MCF 10A (cell line): Measurements from ENCODE around the gene DDX47. TPM values are rescaled to one million over a fixed set of nuclear protein-coding genes. Genes with fewer than 3 reads are reported as not detected.
A peak's percentile ranks its signal among the peaks of the same experiment; 100 is the strongest.

Experiments used
- BruUV-seq: library from RNA; stranded (reverse); fragments of 400-500 nt; replicated peaks from 2 replicates; lab custom pipeline; 2021; lab: Mats Ljungman, UMichigan
- CTCF ChIA-PET: fragments of 300-600 bp; sonication (Branson Sonifier 250); formaldehyde crosslinking; extraction: SDS; loops from one replicate; lab custom pipeline; 2021; ENCODE audit warnings: antibody characterized with exemption, inconsistent platforms; lab: Yijun Ruan, JAX
- POLR2A ChIA-PET: fragments of 300-600, 350-650 bp; sonication (Branson Sonifier 250); formaldehyde crosslinking; extraction: SDS; loops from one replicate; lab custom pipeline; 2020; ENCODE audit warnings: antibody characterized with exemption, inconsistent platforms; lab: Yijun Ruan, JAX
- DNase-seq: peaks from one replicate; pipeline ENCODE4 v3.0.0-alpha.2; 2018; ENCODE audit not compliant: unreplicated experiment
- H3K27ac Mint-ChIP-seq: one replicate; pipeline ENCODE4 v1.8.0; 2022; ENCODE audit warnings: mild to moderate bottlenecking, low read depth, mixed read lengths; ENCODE audit not compliant: unreplicated experiment
- H3K27me3 Mint-ChIP-seq: one replicate; pipeline ENCODE4 v1.8.0; 2022; ENCODE audit warnings: mixed read lengths; ENCODE audit not compliant: insufficient read depth, unreplicated experiment
- H3K36me3 Mint-ChIP-seq: one replicate; pipeline ENCODE4 v1.8.0; 2022; ENCODE audit warnings: mild to moderate bottlenecking, moderate library complexity, mixed read lengths; ENCODE audit not compliant: insufficient read depth, unreplicated experiment
- H3K4me1 Mint-ChIP-seq: one replicate; pipeline ENCODE4 v1.8.0; 2022; ENCODE audit warnings: mixed read lengths; ENCODE audit not compliant: insufficient read depth, unreplicated experiment
- H3K4me3 Mint-ChIP-seq: one replicate; pipeline ENCODE4 v1.8.0; 2022; ENCODE audit warnings: mild to moderate bottlenecking, moderate library complexity, mixed read lengths; ENCODE audit not compliant: unreplicated experiment
- H3K9me3 Mint-ChIP-seq: one replicate; pipeline ENCODE4 v1.8.0; 2022; ENCODE audit warnings: mixed read lengths; ENCODE audit not compliant: unreplicated experiment
- intact Hi-C: fragments of 100-400 bp; cut with micrococcal nuclease; formaldehyde crosslinking; loops from 2 replicates; pipeline ENCODE4 v1.14.1; 2022
- total RNA-seq: library from RNA; stranded (reverse); gene quantifications from 2 replicates; pipeline ENCODE4 v1.2.3, GENCODE V29; 2022
- TF ChIP-seq, protein P1 (sequence below): fragments of 200-600 bp; IDR thresholded peaks from one replicate; pipeline ENCODE4 v1.8.0; 2022; ENCODE audit warnings: antibody characterized with exemption, mild to moderate bottlenecking; ENCODE audit not compliant: unreplicated experiment

Gene DDX47
- total RNA-seq, 1 experiment from 2014 or later: 47.7 TPM

DNA sequence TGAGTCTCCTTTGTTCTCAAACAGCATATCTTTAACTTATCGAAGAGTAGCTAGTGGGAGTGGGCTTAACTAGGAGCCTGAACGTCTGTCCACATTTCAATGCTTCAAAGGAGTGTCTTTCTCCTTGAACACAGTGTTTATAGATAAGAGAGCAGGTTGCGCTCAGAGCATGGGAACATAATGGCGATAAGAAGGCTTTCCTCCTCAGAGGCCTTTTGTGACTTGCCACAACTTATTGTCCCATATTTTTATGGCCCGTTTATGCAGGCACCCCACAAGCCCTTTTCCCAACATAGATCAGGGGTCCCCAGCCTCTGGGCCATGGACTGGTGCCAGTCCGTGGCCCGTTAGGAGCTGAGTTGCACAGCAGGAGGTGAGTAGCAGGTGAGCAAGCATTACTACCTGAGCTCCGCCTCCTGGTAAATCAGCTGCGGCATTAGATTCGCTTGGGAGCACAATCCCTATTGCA, 2.6 kb upstream of the DDX47 start:
- intact Hi-C loops: no loop called here
- Mint-ChIP-seq H3K27ac (no peak overlapping the region), H3K4me3 (no peak overlapping the region), H3K4me1 (peaks cover 33% of the 10 kb centered on the region), H3K36me3 (peaks cover 16% of the 10 kb centered on the region), H3K27me3 (no peaks in the 10 kb centered on the region), H3K9me3 (no peaks in the 10 kb centered on the region)
- CTCF ChIA-PET: interaction anchor here (0.6 to 5.0 kb wide), 3 partner anchors 10 to 105 kb away, joined by 3 to 49 read pairs (median 6); no protein-coding TSS in a partner anchor
- no peak for DNase-seq
- no TSS peak for BruUV-seq
- TF ChIP-seq, protein P1, sequence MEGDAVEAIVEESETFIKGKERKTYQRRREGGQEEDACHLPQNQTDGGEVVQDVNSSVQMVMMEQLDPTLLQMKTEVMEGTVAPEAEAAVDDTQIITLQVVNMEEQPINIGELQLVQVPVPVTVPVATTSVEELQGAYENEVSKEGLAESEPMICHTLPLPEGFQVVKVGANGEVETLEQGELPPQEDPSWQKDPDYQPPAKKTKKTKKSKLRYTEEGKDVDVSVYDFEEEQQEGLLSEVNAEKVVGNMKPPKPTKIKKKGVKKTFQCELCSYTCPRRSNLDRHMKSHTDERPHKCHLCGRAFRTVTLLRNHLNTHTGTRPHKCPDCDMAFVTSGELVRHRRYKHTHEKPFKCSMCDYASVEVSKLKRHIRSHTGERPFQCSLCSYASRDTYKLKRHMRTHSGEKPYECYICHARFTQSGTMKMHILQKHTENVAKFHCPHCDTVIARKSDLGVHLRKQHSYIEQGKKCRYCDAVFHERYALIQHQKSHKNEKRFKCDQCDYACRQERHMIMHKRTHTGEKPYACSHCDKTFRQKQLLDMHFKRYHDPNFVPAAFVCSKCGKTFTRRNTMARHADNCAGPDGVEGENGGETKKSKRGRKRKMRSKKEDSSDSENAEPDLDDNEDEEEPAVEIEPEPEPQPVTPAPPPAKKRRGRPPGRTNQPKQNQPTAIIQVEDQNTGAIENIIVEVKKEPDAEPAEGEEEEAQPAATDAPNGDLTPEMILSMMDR: no peak
- POLR2A ChIA-PET: interaction anchor here (3.5 kb wide), 1 partner anchor 90 kb away, joined by 17 read pairs; no protein-coding TSS in a partner anchor

DNA sequence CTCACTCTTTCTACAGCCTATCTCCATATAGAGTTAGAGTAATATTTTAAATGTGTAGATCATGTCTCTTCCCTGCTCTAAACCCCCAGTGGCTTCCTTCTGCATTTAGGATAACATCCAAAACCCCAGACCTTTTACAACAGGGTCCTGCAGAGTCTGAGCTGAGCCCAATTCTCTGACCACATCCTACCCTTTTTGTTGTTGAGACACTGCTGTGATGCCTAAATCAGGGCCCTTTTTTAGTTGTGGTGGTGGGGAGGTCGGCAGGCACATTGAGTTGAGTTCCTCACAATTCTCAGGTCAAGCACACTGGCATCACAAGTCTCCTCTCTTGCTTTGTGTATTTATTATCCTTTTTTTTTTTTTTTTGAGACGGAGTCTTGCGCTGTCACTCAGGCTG, 1.8 kb upstream of the DDX47 start:
- DNase-seq: no peak
- Mint-ChIP-seq H3K36me3 (peaks cover 24% of the 10 kb centered on the region), H3K9me3 (no peaks in the 10 kb centered on the region), H3K27me3 (no peaks in the 10 kb centered on the region), H3K27ac (no peak overlapping the region), H3K4me1 (peaks cover 35% of the 10 kb centered on the region), H3K4me3 (no peak overlapping the region)
- intact Hi-C loops: no loop called here
- BruUV-seq: no TSS peak
- ChIA-PET CTCF (interaction anchor here (0.7 to 5.0 kb wide), 2 partner anchors 11 to 24 kb away, joined by 3 to 49 read pairs; no protein-coding TSS in a partner anchor), POLR2A (interaction anchor here (3.5 to 4.8 kb wide), 2 partner anchors 80 to 89 kb away, joined by 17 to 28 read pairs; partner anchors contain the start of gene GPRC5A)
- TF ChIP-seq, protein P1: no peak

DNA sequence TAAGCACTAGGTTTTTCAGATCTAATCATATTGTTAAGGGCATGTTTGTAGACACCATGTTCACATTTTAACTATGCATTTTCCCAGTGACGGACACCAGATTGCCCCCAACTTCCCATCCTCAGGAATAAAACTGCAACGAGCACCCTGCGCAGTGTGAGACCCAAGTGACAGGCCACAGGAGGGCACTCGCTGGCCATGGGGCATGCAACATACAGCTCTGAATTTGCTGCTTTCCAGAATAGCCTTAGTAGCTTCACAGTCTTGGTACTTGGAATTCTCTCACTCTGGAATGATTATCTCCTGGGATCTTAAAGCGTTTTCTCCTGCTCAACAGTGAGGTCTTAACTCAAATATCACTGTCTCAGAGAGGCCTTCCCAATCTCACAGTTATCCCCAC, 972 bp upstream of the DDX47 start:
- Mint-ChIP-seq H3K27me3 (no peaks in the 10 kb centered on the region), H3K27ac (no peak overlapping the region), H3K4me1 (peaks cover 33% of the 10 kb centered on the region), H3K4me3 (no peak overlapping the region), H3K9me3 (no peaks in the 10 kb centered on the region), H3K36me3 (peaks cover 26% of the 10 kb centered on the region)
- TF ChIP-seq, protein P1: no peak
- intact Hi-C loops: no loop called here
- no TSS peak for BruUV-seq
- DNase-seq: no peak
- POLR2A ChIA-PET: interaction anchor here (3.0 to 4.8 kb wide), 5 partner anchors 8 to 88 kb away, joined by 17 to 45 read pairs (median 31); partner anchors contain the start of gene GPRC5A
- CTCF ChIA-PET: interaction anchor here (0.7 to 5.0 kb wide), 22 partner anchors 9 to 278 kb away, joined by 3 to 49 read pairs (median 5); partner anchors contain the start of gene GPRC5A

DNA sequence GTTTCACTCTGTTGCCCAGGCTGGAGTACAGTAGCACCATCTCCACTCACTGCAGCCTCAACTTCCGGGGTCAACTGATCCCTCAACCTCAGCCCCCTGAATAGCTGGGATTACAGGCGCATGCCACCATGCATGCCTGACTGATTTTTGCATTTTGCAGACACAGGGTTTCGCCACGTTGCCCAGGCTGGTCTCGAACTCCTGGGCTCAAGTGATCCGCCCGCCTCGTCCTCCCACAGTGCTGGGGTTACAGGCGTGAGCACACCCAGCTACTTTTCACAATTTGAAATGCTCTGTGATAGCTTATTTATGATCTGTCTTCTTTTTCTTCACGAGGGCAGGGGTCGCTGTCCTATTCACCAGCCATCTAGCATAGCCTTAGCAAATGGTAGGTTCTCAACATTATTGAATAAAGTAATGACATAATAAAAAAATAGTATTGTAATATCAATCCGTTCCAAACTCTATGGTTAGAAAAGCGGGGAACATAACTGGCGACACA, 477 bp upstream of the DDX47 start:
- TF ChIP-seq, protein P1: no peak
- Mint-ChIP-seq H3K4me1 (peaks cover 33% of the 10 kb centered on the region), H3K27me3 (no peaks in the 10 kb centered on the region), H3K36me3 (peaks cover 26% of the 10 kb centered on the region), H3K4me3 (peak overlapping the region; percentile 99), H3K9me3 (no peaks in the 10 kb centered on the region), H3K27ac (peak overlapping the region; percentile 99)
- intact Hi-C loops: loop anchor here (1.0 kb wide), 1 partner anchor 25 kb away; no protein-coding TSS in a partner anchor
- no peak for DNase-seq
- no TSS peak for BruUV-seq
- ChIA-PET POLR2A (interaction anchor here (1.0 to 4.8 kb wide), 9 partner anchors 9 to 88 kb away, joined by 3 to 45 read pairs (median 17); partner anchors contain the start of gene GPRC5A), CTCF (interaction anchor here (0.6 to 5.0 kb wide), 24 partner anchors 9 to 390 kb away, joined by 3 to 49 read pairs (median 4); partner anchors contain the start of gene GPRC5A)
